ENCODE results near the gene XPNPEP1. TPM values are rescaled to one million over a fixed set of nuclear protein-coding genes. Genes with fewer than 3 reads are reported as not detected.

Gene XPNPEP1
- total RNA-seq, 1 experiment from 2014 or later, result 71.3 TPM

GRCh38 chr10:109944613-109945012 is 21.3 kb upstream of the XPNPEP1 start:
- Histone ChIP-seq H4K5ac (ENCODE audit: insufficient read length, low read depth, low read length) (no peak overlapping the region), H2BK20ac (ENCODE audit: low read depth, low read length, poor library complexity, severe bottlenecking) (no peak overlapping the region), H3K18ac (ENCODE audit: insufficient read length, low read depth, low read length) (no peak overlapping the region), H3K9ac (ENCODE audit: extremely low read depth, insufficient read length, low read length) (no peak overlapping the region), H3K14ac (ENCODE audit: insufficient read depth, low read length) (no peak overlapping the region), H3K23me2 (ENCODE audit: insufficient read length, low read depth, low read length, poor library complexity, severe bottlenecking) (no peaks in the 10 kb centered on the region), H3K4ac (ENCODE audit: low read depth, low read length) (no peak overlapping the region), H3K56ac (ENCODE audit: insufficient read length, low read depth, low read length) (no peak overlapping the region), H3K23ac (ENCODE audit: insufficient read length, low read depth, low read length) (no peak overlapping the region), H4K20me1 (ENCODE audit: control insufficient read depth, insufficient read depth, insufficient read length) (no peaks in the 10 kb centered on the region), H3K4me2 (ENCODE audit: insufficient read depth, insufficient read length, low read length) (no peak overlapping the region), H4K91ac (ENCODE audit: insufficient read length, low read depth, low read length) (no peak overlapping the region), H2BK12ac (ENCODE audit: insufficient read length, low read depth, low read length) (no peak overlapping the region), H2BK15ac (ENCODE audit: low read depth, low read length) (no peak overlapping the region), H3K27ac (ENCODE audit: insufficient read length, low read depth, low read length) (no peak overlapping the region), H3K9me3 (ENCODE audit: control insufficient read depth, low read depth, low read length) (no peaks in the 10 kb centered on the region), H3K79me2 (ENCODE audit: insufficient read depth, low read length) (no peaks in the 10 kb centered on the region), H3K79me1 (ENCODE audit: insufficient read depth, low read depth, low read length, poor library complexity, severe bottlenecking) (no peaks in the 10 kb centered on the region), H2BK120ac (ENCODE audit: low read depth, low read length, poor library complexity, severe bottlenecking) (no peak overlapping the region), H3K27me3 (ENCODE audit: insufficient read depth, low read length) (no peaks in the 10 kb centered on the region), H3T11ph (ENCODE audit: low read length) (no peak overlapping the region), H2BK5ac (ENCODE audit: insufficient read length, low read length) (no peak overlapping the region), H3K4me1 (ENCODE audit: insufficient read depth, low read length) (no peaks in the 10 kb centered on the region), H2AFZ (ENCODE audit: low read length) (no peak overlapping the region), H4K8ac (replicated peaks; ENCODE audit: insufficient read length, low read depth, low read length) (no peak overlapping the region), H2AK5ac (ENCODE audit: insufficient read length, low read length) (no peak overlapping the region)
- no peaks in the 10 kb centered on the region for H3K9me3 Mint-ChIP-seq
- DNase-seq, result no peak
- H3K27ac Mint-ChIP-seq, result no peak overlapping the region; a peak in 1 of 7 replicates
- no peaks in the 10 kb centered on the region for H3K27me3 Mint-ChIP-seq (ENCODE audit: low read depth)
- no peak for TF ChIP-seq CTCF (conservative IDR thresholded peaks at IDR 0.05)
- WGBS (ENCODE audit: extremely low coverage, insufficient read length, low lambda C conversion rate), result no CpG with 5 or more reads among the region's 1 CpG
- H3K36me3 Mint-ChIP-seq (ENCODE audit: insufficient read depth in 1 of 3, low read depth in 3 of 3), result no peaks in the 10 kb centered on the region; a peak in 2 of 7 replicates
- peaks cover 7 to 16% of the 10 kb centered on the region in 2 experiments for H3K4me1 Mint-ChIP-seq
- no peak overlapping the region for H3K4me3 Mint-ChIP-seq

Measured in H9 (cell line).